H1 (cell line): ENCODE measurements around the gene MORC1. TPM values are rescaled to one million over a fixed set of nuclear protein-coding genes. Genes with fewer than 3 reads are reported as not detected.

Source experiments
- ASH2L ChIP-seq: fragments of 200-600, 300-600 bp; sonication (generic); IDR thresholded peaks from one replicate; pipeline ENCODE4 v1.7.1; 2017; ENCODE audit warnings: low read length
- EGR1 ChIP-seq: IDR thresholded peaks from 2 replicates; pipeline ENCODE4 v1.6.1; 2011; ENCODE audit warnings: low read depth, low read length, borderline replicate concordance
- PHF8 ChIP-seq: fragments of 200-600 bp; sonication (generic); conservative IDR thresholded peaks from 2 replicates; pipeline ENCODE4 v1.7.1; 2012; ENCODE audit warnings: low read depth, mild to moderate bottlenecking, inconsistent platforms, low read length, moderate library complexity
- polyA plus RNA-seq, 7 experiments: library from polyadenylated mRNA; depleted of rRNA in 3 of 7; stranded (reverse) in 5 of 7; unstranded in 2 of 7; fragments of >200 nt in 5 of 7; fragments of 200-250 nt in 2 of 7; gene quantifications; 1 replicate in 5 of 7; 2 replicates in 1 of 7; 4 replicates in 1 of 7; pipeline versions ENCODE4 v1.2.1 to v1.2.3, GENCODE V29; 2011 to 2013; ENCODE audit warnings: missing spikeins in 2 of 7, mixed read lengths in 2 of 7
- total RNA-seq: library from RNA; stranded (reverse); fragmentation: NEBNext Ultra II Directional; extraction: Animal tissue kit (Norgen Biotek cat#: 25700); gene quantifications from 2 replicates; pipeline ENCODE4 v1.2.1, GENCODE V29; 2021

The MORC1 gene
- total and polyA plus RNA-seq, 2 of the 8 experiments (the other 6 are each of a cell fraction or from before 2014, with no cell fraction given): not detected

DNA sequence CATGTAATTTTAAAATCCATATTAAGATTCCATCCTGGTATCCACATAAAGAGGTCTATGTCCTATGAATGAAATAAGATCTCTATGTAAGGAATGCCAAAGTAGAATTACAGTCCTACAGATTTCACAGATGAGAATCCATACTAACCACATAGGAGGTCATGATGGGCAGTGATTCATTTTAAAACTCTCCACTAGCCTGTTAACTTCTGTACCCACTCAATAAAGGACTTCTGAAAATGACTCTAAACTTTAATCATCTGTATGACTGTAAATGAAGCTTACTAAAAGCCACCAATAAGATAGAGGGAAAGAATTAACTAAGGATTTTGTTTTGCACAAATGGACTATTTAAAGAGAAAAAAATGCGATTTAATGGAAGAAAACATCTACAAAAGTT, 28.7 kb downstream of the MORC1 start (continued):
- TF ChIP-seq ASH2L (no peak), EGR1 (no peak), PHF8 (no peak)
- TF ChIP-seq, all 59 proteins: peak for 0
